Right ventricle myocardium superior (tissue), 1 donor: ENCODE data around the gene FLT3LG. TPM values are rescaled to one million over a fixed set of nuclear protein-coding genes. Genes with fewer than 3 reads are reported as not detected.

ENCODE experiments used
- ATAC-seq: fragments of 200-7000 bp; cut with Tn5 transposase; one replicate; pipeline ENCODE4 v1.9.1; 2020; ENCODE audit warnings: mild to moderate bottlenecking; ENCODE audit not compliant: poor library complexity
- DNase-seq: peaks from one replicate; pipeline ENCODE4 v3.0.0-alpha.2; 2020
- intact Hi-C: fragments of 100-400 bp; cut with DNase I; formaldehyde crosslinking; loops from one replicate; pipeline ENCODE4 v1.11.2; 2022
- long read RNA-seq: library from polyadenylated mRNA; unstranded; transcript quantifications from one replicate; pipeline ENCODE4 v2.0.0, GENCODE V29; 2021
- total RNA-seq: library from RNA; stranded (reverse); fragmentation: NEBNext Ultra II Directional; extraction: Animal tissue kit (Norgen Biotek cat#: 25700); gene quantifications from one replicate; pipeline ENCODE4 v1.2.1, GENCODE V29; 2021
- donor health status: DM: no; HTN: yes; CAD: no; lungs with severe emphysema.

The FLT3LG gene
- total RNA-seq, result 3.6 TPM
- long read RNA-seq, partial matches to known transcripts, result 1 of 2 reads
- long read RNA-seq, other reads (novel, unspliced or antisense), result 0 of 2 reads

- DNase-seq (peak; percentile 87), ATAC-seq (peak; percentile 83)
- intact Hi-C loops, result no loop called here
Measured at GRCh38 chr19:49473868-49474541, at the start of gene FLT3LG. Gene FLT3LG (plus strand): TSS chr19:49474215. CDS start chr19:49474640, 425 bp downstream.

- ATAC-seq (no peak), DNase-seq (no peak)
- intact Hi-C loops, result no loop called here
Measured at GRCh38 chr19:49425178-49425577, 48.8 kb upstream of the FLT3LG start, which contains the start of gene GFY. Gene GFY (plus strand): TSS chr19:49425388. CDS start chr19:49426431, 1,043 bp downstream.

GRCh38 chr19:49425922-49426592 is 48.0 kb upstream of the FLT3LG start:
- no peak for DNase-seq
- intact Hi-C loops, result no loop called here
- ATAC-seq, result no peak

GRCh38 chr19:49427339-49427738 is 46.7 kb upstream of the FLT3LG start:
- intact Hi-C loops, result no loop called here
- no peak for ATAC-seq
- no peak for DNase-seq

GRCh38 chr19:49427855-49428546 is 46.0 kb upstream of the FLT3LG start:
- no peak for DNase-seq
- intact Hi-C loops, result no loop called here
- no peak for ATAC-seq

GRCh38 chr19:49428547-49429451 is 45.2 kb upstream of the FLT3LG start:
- no peak for ATAC-seq
- intact Hi-C loops, result no loop called here

GRCh38 chr19:49430172-49430677 is 43.8 kb upstream of the FLT3LG start:
- intact Hi-C loops, result no loop called here
- ATAC-seq, result no peak
- DNase-seq, result no peak

More at GRCh38 chr19:49428547-49429451, 45.2 kb upstream of the FLT3LG start:
- DNase-seq, result no peak

- no peak for DNase-seq
- ATAC-seq, result no peak
- intact Hi-C loops, result no loop called here
Measured at GRCh38 chr19:49430678-49431329, 43.2 kb upstream of the FLT3LG start.

GRCh38 chr19:49431330-49431749 is 42.7 kb upstream of the FLT3LG start:
- DNase-seq (no peak), ATAC-seq (no peak)
- intact Hi-C loops, result no loop called here

GRCh38 chr19:49432141-49433073 is 41.6 kb upstream of the FLT3LG start:
- no peak for DNase-seq
- intact Hi-C loops, result no loop called here
- ATAC-seq, result no peak

- DNase-seq (no peak), ATAC-seq (no peak)
- intact Hi-C loops, result no loop called here
Measured at GRCh38 chr19:49433240-49433901, 40.6 kb upstream of the FLT3LG start.

- ATAC-seq (no peak), DNase-seq (no peak)
- intact Hi-C loops, result no loop called here
Measured at GRCh38 chr19:49434907-49435583, 39.0 kb upstream of the FLT3LG start.

GRCh38 chr19:49435670-49436069 is 38.3 kb upstream of the FLT3LG start:
- DNase-seq (no peak), ATAC-seq (no peak)
- intact Hi-C loops, result no loop called here

- ATAC-seq (no peak), DNase-seq (no peak)
- intact Hi-C loops, result no loop called here
Measured at GRCh38 chr19:49436381-49437017, 37.5 kb upstream of the FLT3LG start.

- intact Hi-C loops, result no loop called here
- DNase-seq, result no peak
- ATAC-seq, result no peak
Measured at GRCh38 chr19:49437231-49437630, 36.8 kb upstream of the FLT3LG start.
